Measurements from ENCODE around the gene PACSIN3.

DNA sequence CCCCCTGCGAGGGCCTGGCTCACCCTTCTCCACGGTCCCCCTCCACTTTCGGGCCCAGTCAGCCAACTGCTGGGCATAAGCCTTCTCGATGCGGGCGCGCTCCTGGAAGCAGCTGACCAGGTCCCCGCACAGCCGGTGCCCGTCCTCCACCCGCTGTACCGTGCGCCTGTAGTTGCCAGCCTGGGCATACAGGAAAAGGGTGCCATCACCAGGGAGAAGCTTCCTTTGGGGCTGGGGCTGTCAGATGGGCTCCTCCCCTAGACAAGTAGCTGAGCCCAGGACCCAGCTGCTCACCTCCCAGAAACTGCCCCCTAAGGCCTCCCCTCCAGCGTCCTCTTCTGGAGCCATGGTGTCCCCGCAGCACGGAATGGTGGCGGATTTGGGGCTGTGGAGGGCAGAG lies 3.9 kb downstream of the PACSIN3 start:
- TF ChIP-seq EZH2 (IDR thresholded peaks at IDR 0.05; ENCODE audit: low read length), result no peak
- TF ChIP-seq, protein P1, sequence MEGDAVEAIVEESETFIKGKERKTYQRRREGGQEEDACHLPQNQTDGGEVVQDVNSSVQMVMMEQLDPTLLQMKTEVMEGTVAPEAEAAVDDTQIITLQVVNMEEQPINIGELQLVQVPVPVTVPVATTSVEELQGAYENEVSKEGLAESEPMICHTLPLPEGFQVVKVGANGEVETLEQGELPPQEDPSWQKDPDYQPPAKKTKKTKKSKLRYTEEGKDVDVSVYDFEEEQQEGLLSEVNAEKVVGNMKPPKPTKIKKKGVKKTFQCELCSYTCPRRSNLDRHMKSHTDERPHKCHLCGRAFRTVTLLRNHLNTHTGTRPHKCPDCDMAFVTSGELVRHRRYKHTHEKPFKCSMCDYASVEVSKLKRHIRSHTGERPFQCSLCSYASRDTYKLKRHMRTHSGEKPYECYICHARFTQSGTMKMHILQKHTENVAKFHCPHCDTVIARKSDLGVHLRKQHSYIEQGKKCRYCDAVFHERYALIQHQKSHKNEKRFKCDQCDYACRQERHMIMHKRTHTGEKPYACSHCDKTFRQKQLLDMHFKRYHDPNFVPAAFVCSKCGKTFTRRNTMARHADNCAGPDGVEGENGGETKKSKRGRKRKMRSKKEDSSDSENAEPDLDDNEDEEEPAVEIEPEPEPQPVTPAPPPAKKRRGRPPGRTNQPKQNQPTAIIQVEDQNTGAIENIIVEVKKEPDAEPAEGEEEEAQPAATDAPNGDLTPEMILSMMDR (optimal IDR thresholded peaks at IDR 0.05 in 1 of 3, IDR thresholded peaks at IDR 0.05 in 1 of 3, conservative IDR thresholded peaks at IDR 0.05 in 1 of 3; ENCODE audit: extremely low read depth in 1 of 3, insufficient read depth in 2 of 3, low read length in 3 of 3), result no peak
